ENCODE data around the gene CD109. TPM values are rescaled to one million over a fixed set of nuclear protein-coding genes. Genes with fewer than 3 reads are reported as not detected.

CD109 gene
- total RNA-seq, 1 experiment from 2014 or later: 46.1 TPM

DNA sequence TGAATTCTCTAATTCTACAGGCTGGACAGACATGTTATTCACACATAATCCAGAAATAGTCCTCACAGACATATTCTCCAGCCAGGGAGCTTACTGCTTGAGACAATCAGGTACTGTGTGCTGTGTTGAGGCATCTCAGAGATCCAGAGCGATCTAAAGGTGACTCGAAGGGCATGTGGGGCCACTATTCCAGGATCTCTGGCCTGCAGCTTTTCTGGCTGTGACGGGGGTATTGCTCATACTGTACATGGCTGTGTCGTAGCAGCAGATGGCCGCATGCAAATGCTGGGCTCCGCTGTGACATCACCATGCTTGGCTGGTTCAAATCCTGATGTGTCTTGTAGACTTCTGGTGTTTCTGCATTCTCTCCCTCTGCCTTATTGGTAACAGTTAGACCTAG, 37.8 kb downstream of the CD109 start:
- ATAC-seq (no peak), DNase-seq (ENCODE audit: low read depth, low spot score) (no peak)
- H3K27me3 ChIP-seq (ENCODE audit: control insufficient read depth, insufficient read depth, low read length): no peaks in the 10 kb centered on the region
- H3K9me3 ChIP-seq (ENCODE audit: control insufficient read depth, insufficient read depth, low read depth, low read length): no peaks in the 10 kb centered on the region
- intact Hi-C loops (cut with micrococcal nuclease; ENCODE audit: unreplicated experiment): loop anchor here (1.0 kb wide), 1 partner anchor 58 kb away; no protein-coding TSS in a partner anchor
- in situ Hi-C loops (cut with HindIII; ENCODE audit: low pct_unique_long_range_greater_than_20kb, low sequenced_read_pairs): no loop called here
- H3K4me1 ChIP-seq (ENCODE audit: control insufficient read depth, insufficient read depth, low read length): no peaks in the 10 kb centered on the region
- H3K27ac ChIP-seq (ENCODE audit: low read length): no peak overlapping the region
- 0 out of 2 replicates have a peak, but pooled peaks cover 2% of the 10 kb centered on the region for H3K36me3 ChIP-seq (ENCODE audit: control insufficient read depth, insufficient read depth, low read length)
- ChIA-PET POLR2A (no interaction called here), CTCF (interaction anchor here (0.6 to 1.5 kb wide), 3 partner anchors 58 to 81 kb away, joined by 3 to 10 read pairs (median 4); no protein-coding TSS in a partner anchor)
- TF ChIP-seq TCF7L2 (IDR thresholded peaks at IDR 0.05; ENCODE audit: low read depth, low read length) (no peak), POLR2AphosphoS5 (IDR thresholded peaks at IDR 0.05; ENCODE audit: low read depth, low read length) (no peak), SIN3A (IDR thresholded peaks at IDR 0.05; ENCODE audit: borderline replicate concordance, insufficient read depth, low read depth, low read length) (no peak)
- TF ChIP-seq, protein P1, sequence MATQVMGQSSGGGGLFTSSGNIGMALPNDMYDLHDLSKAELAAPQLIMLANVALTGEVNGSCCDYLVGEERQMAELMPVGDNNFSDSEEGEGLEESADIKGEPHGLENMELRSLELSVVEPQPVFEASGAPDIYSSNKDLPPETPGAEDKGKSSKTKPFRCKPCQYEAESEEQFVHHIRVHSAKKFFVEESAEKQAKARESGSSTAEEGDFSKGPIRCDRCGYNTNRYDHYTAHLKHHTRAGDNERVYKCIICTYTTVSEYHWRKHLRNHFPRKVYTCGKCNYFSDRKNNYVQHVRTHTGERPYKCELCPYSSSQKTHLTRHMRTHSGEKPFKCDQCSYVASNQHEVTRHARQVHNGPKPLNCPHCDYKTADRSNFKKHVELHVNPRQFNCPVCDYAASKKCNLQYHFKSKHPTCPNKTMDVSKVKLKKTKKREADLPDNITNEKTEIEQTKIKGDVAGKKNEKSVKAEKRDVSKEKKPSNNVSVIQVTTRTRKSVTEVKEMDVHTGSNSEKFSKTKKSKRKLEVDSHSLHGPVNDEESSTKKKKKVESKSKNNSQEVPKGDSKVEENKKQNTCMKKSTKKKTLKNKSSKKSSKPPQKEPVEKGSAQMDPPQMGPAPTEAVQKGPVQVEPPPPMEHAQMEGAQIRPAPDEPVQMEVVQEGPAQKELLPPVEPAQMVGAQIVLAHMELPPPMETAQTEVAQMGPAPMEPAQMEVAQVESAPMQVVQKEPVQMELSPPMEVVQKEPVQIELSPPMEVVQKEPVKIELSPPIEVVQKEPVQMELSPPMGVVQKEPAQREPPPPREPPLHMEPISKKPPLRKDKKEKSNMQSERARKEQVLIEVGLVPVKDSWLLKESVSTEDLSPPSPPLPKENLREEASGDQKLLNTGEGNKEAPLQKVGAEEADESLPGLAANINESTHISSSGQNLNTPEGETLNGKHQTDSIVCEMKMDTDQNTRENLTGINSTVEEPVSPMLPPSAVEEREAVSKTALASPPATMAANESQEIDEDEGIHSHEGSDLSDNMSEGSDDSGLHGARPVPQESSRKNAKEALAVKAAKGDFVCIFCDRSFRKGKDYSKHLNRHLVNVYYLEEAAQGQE (IDR thresholded peaks at IDR 0.05; ENCODE audit: insufficient read depth in 1 of 2, low read depth in 2 of 2, low read length in 1 of 2): no peak
- TF ChIP-seq, protein P2, sequence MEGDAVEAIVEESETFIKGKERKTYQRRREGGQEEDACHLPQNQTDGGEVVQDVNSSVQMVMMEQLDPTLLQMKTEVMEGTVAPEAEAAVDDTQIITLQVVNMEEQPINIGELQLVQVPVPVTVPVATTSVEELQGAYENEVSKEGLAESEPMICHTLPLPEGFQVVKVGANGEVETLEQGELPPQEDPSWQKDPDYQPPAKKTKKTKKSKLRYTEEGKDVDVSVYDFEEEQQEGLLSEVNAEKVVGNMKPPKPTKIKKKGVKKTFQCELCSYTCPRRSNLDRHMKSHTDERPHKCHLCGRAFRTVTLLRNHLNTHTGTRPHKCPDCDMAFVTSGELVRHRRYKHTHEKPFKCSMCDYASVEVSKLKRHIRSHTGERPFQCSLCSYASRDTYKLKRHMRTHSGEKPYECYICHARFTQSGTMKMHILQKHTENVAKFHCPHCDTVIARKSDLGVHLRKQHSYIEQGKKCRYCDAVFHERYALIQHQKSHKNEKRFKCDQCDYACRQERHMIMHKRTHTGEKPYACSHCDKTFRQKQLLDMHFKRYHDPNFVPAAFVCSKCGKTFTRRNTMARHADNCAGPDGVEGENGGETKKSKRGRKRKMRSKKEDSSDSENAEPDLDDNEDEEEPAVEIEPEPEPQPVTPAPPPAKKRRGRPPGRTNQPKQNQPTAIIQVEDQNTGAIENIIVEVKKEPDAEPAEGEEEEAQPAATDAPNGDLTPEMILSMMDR (IDR thresholded peaks at IDR 0.05): no peak
- no peak overlapping the region for H3K4me3 ChIP-seq (ENCODE audit: low read depth in 2 of 2, low read length in 2 of 2)
- no TSS peak for BruUV-seq (replicated peaks)

DNA sequence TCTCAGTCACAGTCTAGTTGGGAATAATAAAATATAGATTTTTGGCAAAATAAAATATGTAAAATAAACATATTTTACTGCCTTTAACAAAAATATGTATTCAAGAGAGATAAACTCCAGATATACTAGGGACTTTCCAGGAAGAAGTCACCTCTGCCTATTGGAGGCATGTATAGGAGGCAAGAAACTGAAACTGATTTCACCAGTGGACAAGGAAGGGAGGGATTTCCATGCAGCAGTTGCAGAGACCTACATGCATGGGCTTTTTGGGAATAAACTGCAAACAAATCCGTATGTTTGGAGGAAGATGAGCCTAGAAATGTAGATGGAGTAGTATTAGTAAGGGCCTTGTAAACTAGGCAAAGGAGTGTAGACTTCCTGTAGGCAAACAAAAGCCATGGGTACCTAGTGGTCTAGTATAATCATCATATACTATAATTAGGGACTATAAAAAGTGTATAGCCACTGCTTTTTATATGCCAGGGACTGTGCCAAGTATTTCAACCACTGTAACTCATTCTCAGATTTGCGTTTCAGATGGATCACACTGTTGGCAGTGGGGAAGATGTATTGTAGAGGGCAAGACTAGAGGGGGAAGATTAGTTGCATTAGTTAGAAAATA, 38.9 kb downstream of the CD109 start:
- ChIA-PET POLR2A (no interaction called here), CTCF (no interaction called here)
- Histone ChIP-seq H3K27me3 (ENCODE audit: control insufficient read depth, insufficient read depth, low read length) (no peaks in the 10 kb centered on the region), H3K4me1 (ENCODE audit: control insufficient read depth, insufficient read depth, low read length) (no peaks in the 10 kb centered on the region), H3K9me3 (ENCODE audit: control insufficient read depth, insufficient read depth, low read depth, low read length) (no peaks in the 10 kb centered on the region), H3K4me3 (ENCODE audit: low read depth in 2 of 2, low read length in 2 of 2) (no peak overlapping the region), H3K36me3 (ENCODE audit: control insufficient read depth, insufficient read depth, low read length) (0 out of 2 replicates have a peak, but pooled peaks cover 2% of the 10 kb centered on the region), H3K27ac (ENCODE audit: low read length) (no peak overlapping the region)
- TF ChIP-seq, protein P2 (IDR thresholded peaks at IDR 0.05): no peak
- DNase-seq (ENCODE audit: low read depth, low spot score) (no peak), ATAC-seq (no peak)
- in situ Hi-C loops (cut with HindIII; ENCODE audit: low pct_unique_long_range_greater_than_20kb, low sequenced_read_pairs): no loop called here
- BruUV-seq (replicated peaks): no TSS peak
- intact Hi-C loops (cut with micrococcal nuclease; ENCODE audit: unreplicated experiment): loop anchor here (5.0 kb wide), 1 partner anchor 1477 kb away; no protein-coding TSS in a partner anchor

Measured in Panc1 (cell line).